Activated naive CD4-positive, alpha-beta T cell treated with anti-CD3 and anti-CD28 coated beads, Interleukin-2, amount 10 ng/mL, durations not matched to agents 7 days and 5 days (primary cell): ENCODE results near the gene TUBB3.
"Not testable (repeated sequence)": the region's sequence is repeated elsewhere in the genome, so short reads cannot be mapped to it uniquely, and the experiment has no call there.

Source experiments
- CTCF ChIA-PET: fragments of 350-600 bp; sonication (Branson Sonifier 250); formaldehyde crosslinking; loops from one replicate; lab custom pipeline; 2021; ENCODE audit warnings: antibody characterized with exemption; lab: Charles Lee
- DNase-seq: peaks from one replicate; pipeline ENCODE4 v3.0.0-alpha.2; 2020
- H3K27ac Mint-ChIP-seq: one replicate; pipeline ENCODE4 v1.8.0; 2021; ENCODE audit warnings: mild to moderate bottlenecking, moderate library complexity, mixed read lengths
- H3K27me3 Mint-ChIP-seq: one replicate; pipeline ENCODE4 v1.8.0; 2021; ENCODE audit warnings: mild to moderate bottlenecking, mixed read lengths
- H3K36me3 Mint-ChIP-seq: one replicate; pipeline ENCODE4 v1.8.0; 2021; ENCODE audit warnings: mixed read lengths
- H3K4me1 Mint-ChIP-seq: one replicate; pipeline ENCODE4 v1.8.0; 2021; ENCODE audit warnings: mixed read lengths
- H3K4me3 Mint-ChIP-seq: one replicate; pipeline ENCODE4 v1.8.0; 2021; ENCODE audit warnings: mild to moderate bottlenecking, moderate library complexity, mixed read lengths
- H3K9me3 Mint-ChIP-seq: one replicate; pipeline ENCODE4 v1.8.0; 2021; ENCODE audit warnings: mixed read lengths

The TUBB3 gene

DNA sequence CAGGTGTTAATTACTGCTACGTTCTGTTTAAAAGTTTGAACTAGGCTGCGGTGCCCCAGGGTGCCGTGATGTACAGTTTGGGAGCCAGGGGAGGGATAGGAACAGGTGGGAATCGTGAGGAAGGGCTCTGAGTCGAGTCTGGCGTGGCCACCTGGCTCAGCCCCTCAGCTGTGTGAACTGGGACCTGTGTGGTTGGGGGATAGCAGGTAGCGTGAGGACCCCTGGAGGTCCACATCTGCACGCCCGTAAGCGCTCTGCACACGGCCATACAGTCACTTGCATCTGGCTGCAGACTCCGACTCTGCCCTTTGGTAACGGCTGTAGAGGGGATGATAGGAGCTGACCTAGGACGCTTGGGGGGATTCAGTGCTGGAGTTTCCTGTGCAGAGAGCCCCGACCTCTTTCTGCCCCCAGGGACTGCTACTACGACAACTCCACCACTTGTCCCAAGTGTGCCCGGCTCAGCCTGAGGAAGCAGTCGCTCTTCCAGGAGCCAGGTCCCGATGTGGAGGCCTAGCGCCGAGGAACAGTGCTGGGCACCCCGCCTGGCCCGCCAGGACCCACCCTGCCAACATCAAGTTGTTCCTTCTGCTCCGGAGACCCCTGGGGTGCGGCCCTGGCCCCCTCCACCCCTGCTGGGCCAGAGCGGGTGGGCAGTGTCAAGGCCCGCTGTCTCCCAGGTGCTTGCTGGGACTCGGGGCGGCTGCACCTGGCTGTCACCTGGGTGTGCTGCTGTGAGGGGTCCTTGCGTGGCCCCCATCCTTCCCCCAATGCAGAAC, 42.5 kb downstream of the TUBB3 start:
- peaks cover 4% of the 10 kb centered on the region for H3K36me3 Mint-ChIP-seq

GRCh38 chr16:89966756-89967155, 43.6 kb downstream of the TUBB3 start:
- no peak for DNase-seq
- CTCF ChIA-PET: interaction anchor here (0.6 kb wide), 1 partner anchor 285 kb away, joined by 3 read pairs; no protein-coding TSS in a partner anchor
- no peak overlapping the region for H3K27ac Mint-ChIP-seq
- H3K36me3 Mint-ChIP-seq: peaks cover 11% of the 10 kb centered on the region
- peaks cover 4% of the 10 kb centered on the region for H3K9me3 Mint-ChIP-seq
- H3K27me3 Mint-ChIP-seq: no peaks in the 10 kb centered on the region
- H3K4me1 Mint-ChIP-seq: peaks cover 14% of the 10 kb centered on the region
- H3K4me3 Mint-ChIP-seq: no peak overlapping the region

More for the DNA sequence above, 42.5 kb downstream of the TUBB3 start:
- H3K9me3 Mint-ChIP-seq: peaks cover 2% of the 10 kb centered on the region
- H3K27ac Mint-ChIP-seq: no peak overlapping the region
- no peak overlapping the region for H3K4me3 Mint-ChIP-seq
- no peak for DNase-seq
- CTCF ChIA-PET: no interaction called here
- peaks cover 3% of the 10 kb centered on the region for H3K4me1 Mint-ChIP-seq
- H3K27me3 Mint-ChIP-seq: no peaks in the 10 kb centered on the region

DNA sequence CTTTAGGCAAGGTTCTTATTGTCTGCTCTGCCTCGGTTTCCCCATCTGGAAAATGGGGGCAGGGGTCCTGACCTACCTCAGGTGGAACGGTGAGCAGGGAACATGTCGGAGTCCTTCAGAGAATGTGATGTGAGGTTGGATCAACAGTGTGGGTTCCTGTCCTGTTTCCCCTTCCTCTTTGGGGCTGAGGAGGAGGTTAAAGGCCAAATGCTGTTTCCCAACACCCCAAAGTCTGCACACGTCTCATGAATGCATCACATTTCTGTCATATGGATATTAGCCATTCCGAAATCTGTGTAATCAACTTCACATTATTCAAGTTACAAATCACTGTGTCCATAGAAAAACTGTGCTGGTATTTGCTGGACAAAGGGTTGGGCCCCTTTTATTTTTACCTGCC, 44.3 kb downstream of the TUBB3 start:
- peaks cover 20% of the 10 kb centered on the region for H3K4me1 Mint-ChIP-seq
- H3K27ac Mint-ChIP-seq, H3K27me3 Mint-ChIP-seq, H3K9me3 Mint-ChIP-seq, CTCF ChIA-PET, DNase-seq, H3K4me3 Mint-ChIP-seq: not testable (repeated sequence)
- peaks cover 11% of the 10 kb centered on the region for H3K36me3 Mint-ChIP-seq

- H3K27me3 Mint-ChIP-seq, CTCF ChIA-PET, H3K9me3 Mint-ChIP-seq, H3K4me3 Mint-ChIP-seq, DNase-seq, H3K27ac Mint-ChIP-seq: not testable (repeated sequence)
- Mint-ChIP-seq H3K4me1 (peaks cover 23% of the 10 kb centered on the region), H3K36me3 (peaks cover 13% of the 10 kb centered on the region)
Measured at GRCh38 chr16:89968074-89968473, 44.9 kb downstream of the TUBB3 start.

- Mint-ChIP-seq H3K36me3 (peaks cover 18% of the 10 kb centered on the region), H3K27me3 (peaks cover 3% of the 10 kb centered on the region), H3K9me3 (peaks cover 4% of the 10 kb centered on the region), H3K4me1 (peaks cover 35% of the 10 kb centered on the region), H3K27ac (no peak overlapping the region), H3K4me3 (no peak overlapping the region)
- CTCF ChIA-PET: interaction anchor here (1.1 kb wide), 1 partner anchor 51 kb away, joined by 5 read pairs; no protein-coding TSS in a partner anchor
- no peak for DNase-seq
Measured at GRCh38 chr16:89969741-89970410, 46.7 kb downstream of the TUBB3 start.

GRCh38 chr16:89971495-89972243, 48.5 kb downstream of the TUBB3 start:
- H3K27ac Mint-ChIP-seq: peak overlapping the region; percentile 99
- peaks cover 18% of the 10 kb centered on the region for H3K36me3 Mint-ChIP-seq
- CTCF ChIA-PET: no interaction called here
- no peak for DNase-seq
- peak overlapping the region; percentile 99 for H3K4me3 Mint-ChIP-seq
- H3K4me1 Mint-ChIP-seq: peaks cover 36% of the 10 kb centered on the region
- H3K27me3 Mint-ChIP-seq: peaks cover 3% of the 10 kb centered on the region
- H3K9me3 Mint-ChIP-seq: peaks cover 4% of the 10 kb centered on the region

DNA sequence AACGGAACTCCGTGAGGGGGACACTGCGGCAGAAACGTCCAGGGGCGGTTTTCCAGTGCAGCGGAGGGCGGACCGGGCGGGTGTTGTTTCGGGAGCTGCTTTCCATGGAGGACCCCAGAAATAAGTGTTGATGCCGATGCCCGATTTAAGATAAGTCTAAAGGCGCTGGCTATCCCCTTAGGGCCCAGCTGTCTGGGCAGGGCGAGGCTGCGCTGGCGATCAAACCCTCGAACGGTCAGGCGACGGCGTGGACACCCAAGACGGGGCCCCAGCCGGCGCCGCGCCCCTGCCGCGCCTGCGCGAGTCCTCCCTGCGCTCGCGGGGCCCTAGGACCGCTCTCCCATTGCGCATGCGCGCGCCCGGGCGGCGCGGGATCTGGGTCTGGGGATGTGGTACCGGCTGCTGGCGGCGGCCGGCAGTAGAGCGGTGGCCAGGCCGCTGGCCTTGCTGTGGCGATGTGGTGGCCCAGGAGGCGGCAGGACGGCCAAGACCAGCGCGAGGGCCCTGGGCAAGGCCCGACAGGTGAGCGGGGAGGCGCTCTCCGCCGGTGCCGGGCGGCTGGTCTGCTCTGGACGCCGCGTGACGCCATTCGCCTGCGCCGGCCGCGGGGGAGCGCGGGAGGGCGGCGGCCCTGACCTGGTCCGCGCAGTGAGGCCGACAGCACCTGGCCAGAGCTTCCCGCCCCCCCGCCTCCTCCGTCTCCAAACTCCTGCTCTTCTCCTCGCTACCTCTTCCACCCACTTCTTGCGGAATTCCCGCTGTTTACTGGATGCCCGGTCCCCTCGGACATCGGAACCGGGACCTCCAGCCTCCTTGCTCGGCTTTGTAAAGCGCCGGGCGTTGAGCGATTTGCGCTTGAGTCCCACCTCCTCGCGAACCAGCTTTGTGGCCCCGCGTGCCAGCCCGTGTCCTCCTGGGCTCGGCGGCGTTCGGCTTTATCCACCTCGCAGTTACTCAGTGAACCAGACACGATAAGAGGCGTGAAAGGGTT, 49.4 kb downstream of the TUBB3 start:
- H3K9me3 Mint-ChIP-seq: peaks cover 4% of the 10 kb centered on the region
- CTCF ChIA-PET: no interaction called here
- H3K36me3 Mint-ChIP-seq: peaks cover 20% of the 10 kb centered on the region
- DNase-seq: peak; percentile 91
- peak overlapping the region; percentile 99 for H3K27ac Mint-ChIP-seq
- H3K4me3 Mint-ChIP-seq: peak overlapping the region; percentile 99
- H3K4me1 Mint-ChIP-seq: peaks cover 36% of the 10 kb centered on the region
- peaks cover 3% of the 10 kb centered on the region for H3K27me3 Mint-ChIP-seq

- peak overlapping the region; percentile 99 for H3K27ac Mint-ChIP-seq
- DNase-seq: no peak
- H3K4me1 Mint-ChIP-seq: peaks cover 36% of the 10 kb centered on the region
- CTCF ChIA-PET: no interaction called here
- peaks cover 4% of the 10 kb centered on the region for H3K9me3 Mint-ChIP-seq
- peak overlapping the region; percentile 99 for H3K4me3 Mint-ChIP-seq
- H3K36me3 Mint-ChIP-seq: peaks cover 20% of the 10 kb centered on the region
- peaks cover 3% of the 10 kb centered on the region for H3K27me3 Mint-ChIP-seq
Measured at GRCh38 chr16:89973235-89973634, 50.1 kb downstream of the TUBB3 start.

GRCh38 chr16:89973654-89974335, 50.7 kb downstream of the TUBB3 start:
- CTCF ChIA-PET: no interaction called here
- DNase-seq: no peak
- peaks cover 36% of the 10 kb centered on the region for H3K4me1 Mint-ChIP-seq

DNA sequence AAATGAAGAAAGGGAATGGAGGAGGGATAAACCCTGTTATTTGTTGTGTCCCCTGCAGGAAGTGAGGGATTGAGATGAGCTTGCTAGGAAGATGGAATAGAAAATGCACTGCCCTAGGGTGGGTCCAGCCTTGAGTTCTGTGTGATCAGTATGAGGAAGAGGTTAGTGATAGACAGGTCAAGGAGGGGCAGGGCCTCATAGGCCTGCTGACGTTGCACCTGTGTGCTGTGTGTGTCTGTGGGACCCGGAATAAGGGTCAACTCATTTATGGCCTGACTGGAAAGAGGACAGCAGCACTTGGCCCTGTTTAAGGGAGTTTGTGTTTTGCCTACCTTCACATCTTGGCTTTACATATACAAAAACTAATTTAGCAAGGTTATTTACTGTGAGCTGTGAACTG, 51.7 kb downstream of the TUBB3 start:
- Mint-ChIP-seq H3K4me3 (no peak overlapping the region), H3K4me1 (peaks cover 36% of the 10 kb centered on the region), H3K36me3 (peaks cover 20% of the 10 kb centered on the region), H3K9me3 (peaks cover 4% of the 10 kb centered on the region), H3K27me3 (peaks cover 3% of the 10 kb centered on the region), H3K27ac (no peak overlapping the region)
- no peak for DNase-seq
- CTCF ChIA-PET: no interaction called here

More at GRCh38 chr16:89973654-89974335, 50.7 kb downstream of the TUBB3 start:
- Mint-ChIP-seq H3K9me3 (peaks cover 4% of the 10 kb centered on the region), H3K36me3 (peaks cover 20% of the 10 kb centered on the region), H3K4me3 (peak overlapping the region; percentile 99), H3K27me3 (peaks cover 3% of the 10 kb centered on the region), H3K27ac (peak overlapping the region; percentile 25)

GRCh38 chr16:89981414-89981813, 58.3 kb downstream of the TUBB3 start:
- H3K36me3 Mint-ChIP-seq: peaks cover 29% of the 10 kb centered on the region
- no peaks in the 10 kb centered on the region for H3K9me3 Mint-ChIP-seq
- H3K27ac Mint-ChIP-seq: no peak overlapping the region

DNA sequence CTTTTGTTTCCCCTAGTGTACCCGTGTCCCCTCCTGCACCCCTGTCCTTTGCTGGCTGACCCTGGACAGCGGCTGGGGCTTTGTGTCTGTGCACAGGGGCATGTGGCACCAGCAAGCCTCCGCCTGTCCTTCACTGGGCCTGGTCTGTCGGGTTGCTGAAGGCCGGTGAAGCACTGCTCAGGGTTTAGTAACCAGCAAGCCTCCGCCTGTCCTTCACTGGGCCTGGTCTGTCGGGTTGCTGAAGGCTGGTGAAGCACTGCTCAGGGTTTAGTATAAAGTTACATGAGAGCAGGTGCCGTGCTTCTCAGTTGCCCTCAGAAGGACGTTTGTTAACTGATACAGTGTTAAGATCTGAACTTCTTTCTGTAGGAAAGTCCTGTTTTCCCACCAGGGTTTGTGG, 59.2 kb downstream of the TUBB3 start:
- DNase-seq: no peak
- Mint-ChIP-seq H3K27ac (no peak overlapping the region), H3K4me1 (no peaks in the 10 kb centered on the region), H3K9me3 (no peaks in the 10 kb centered on the region), H3K27me3 (no peaks in the 10 kb centered on the region), H3K36me3 (peaks cover 34% of the 10 kb centered on the region), H3K4me3 (no peak overlapping the region)
- CTCF ChIA-PET: no interaction called here

More at GRCh38 chr16:89981414-89981813, 58.3 kb downstream of the TUBB3 start:
- Mint-ChIP-seq H3K4me3 (no peak overlapping the region), H3K27me3 (no peaks in the 10 kb centered on the region), H3K4me1 (no peaks in the 10 kb centered on the region)
- no peak for DNase-seq
- CTCF ChIA-PET: no interaction called here

DNA sequence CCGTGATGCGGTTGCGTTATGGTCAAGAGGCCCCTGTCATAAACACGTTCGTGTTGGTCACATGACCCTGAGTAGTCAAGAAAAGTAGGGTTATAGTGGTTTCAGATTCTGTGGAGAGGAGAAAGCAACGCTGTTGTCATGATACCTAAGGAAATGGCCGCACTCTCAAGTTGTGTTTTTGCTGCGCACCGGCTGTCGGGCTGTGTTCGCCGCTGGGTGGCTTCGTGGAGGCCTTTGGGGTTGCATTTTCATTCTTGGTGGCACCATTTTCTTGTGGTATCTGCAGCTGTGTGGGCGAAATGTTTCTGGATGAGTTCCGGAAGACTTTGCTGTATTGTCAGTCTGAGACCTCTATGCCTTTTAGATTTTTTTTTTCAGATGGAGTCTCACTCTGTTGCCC, 60.4 kb downstream of the TUBB3 start:
- no peak for DNase-seq
- Mint-ChIP-seq H3K27ac (no peak overlapping the region), H3K27me3 (no peaks in the 10 kb centered on the region), H3K36me3 (peaks cover 35% of the 10 kb centered on the region), H3K4me3 (no peak overlapping the region), H3K9me3 (no peaks in the 10 kb centered on the region), H3K4me1 (no peaks in the 10 kb centered on the region)
- CTCF ChIA-PET: no interaction called here
